Activated T-cell treated with anti-CD3 and anti-CD28 coated beads for 1 hour (primary cell): ENCODE measurements around the gene JADE1.

Experiments
- DNase-seq: peaks from one replicate; pipeline ENCODE4 v3.0.0-alpha.2; 2020; ENCODE audit warnings: low read depth

Gene JADE1

GRCh38 chr4:128844931-128845330 is 35.4 kb downstream of the JADE1 start:
- DNase-seq: no peak

GRCh38 chr4:128846063-128846462 is 36.6 kb downstream of the JADE1 start:
- DNase-seq: no peak

- DNase-seq: no peak
These were observed 37.7 kb downstream of the JADE1 start for GRCh38 chr4:128847082-128847724.

GRCh38 chr4:128848461-128848860 is 39.0 kb downstream of the JADE1 start:
- no peak for DNase-seq

DNA sequence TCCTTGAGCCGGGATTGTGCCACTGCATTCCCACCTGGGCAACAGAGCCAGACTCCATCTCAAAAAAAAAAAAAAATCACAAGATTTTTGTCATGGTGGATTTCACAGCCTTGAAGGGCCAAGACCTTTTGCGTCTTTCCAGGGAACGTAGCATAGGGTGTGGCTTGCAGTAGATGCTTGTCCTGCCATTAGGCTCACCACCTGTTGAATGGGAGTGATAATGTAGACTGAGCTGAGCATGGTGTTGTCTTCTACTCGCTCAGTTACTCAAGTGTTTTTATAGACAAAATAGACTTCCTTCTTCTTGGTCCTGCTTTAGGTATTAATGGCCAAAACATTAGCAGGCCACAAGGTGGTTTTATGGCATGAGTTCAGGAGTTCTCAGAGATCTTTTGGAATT is 40.8 kb downstream of the JADE1 start:
- DNase-seq: no peak

DNA sequence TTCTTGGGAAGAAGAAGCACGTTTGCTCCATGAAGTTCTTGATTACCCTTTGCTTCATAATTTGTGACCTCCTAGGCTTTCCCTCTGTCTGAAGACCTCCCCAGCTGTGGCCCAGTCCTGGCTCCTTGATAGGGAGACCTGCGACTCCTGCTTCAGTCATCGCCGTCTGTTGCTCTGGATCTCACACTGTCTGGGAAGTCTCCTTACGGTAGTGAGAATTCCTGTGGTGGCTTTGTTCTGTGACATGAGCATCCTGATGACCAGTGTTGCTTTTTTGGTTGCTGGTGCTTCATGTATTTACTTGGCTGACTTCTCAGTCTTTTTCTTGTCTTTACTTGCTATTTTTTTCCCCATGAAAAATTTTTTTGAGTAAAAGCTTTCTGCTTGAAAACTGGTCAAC is 44.2 kb downstream of the JADE1 start:
- DNase-seq: no peak

GRCh38 chr4:128854433-128854832 is 44.9 kb downstream of the JADE1 start:
- DNase-seq: no peak

- no peak for DNase-seq
These were observed 46.1 kb downstream of the JADE1 start for GRCh38 chr4:128855621-128856020.

DNA sequence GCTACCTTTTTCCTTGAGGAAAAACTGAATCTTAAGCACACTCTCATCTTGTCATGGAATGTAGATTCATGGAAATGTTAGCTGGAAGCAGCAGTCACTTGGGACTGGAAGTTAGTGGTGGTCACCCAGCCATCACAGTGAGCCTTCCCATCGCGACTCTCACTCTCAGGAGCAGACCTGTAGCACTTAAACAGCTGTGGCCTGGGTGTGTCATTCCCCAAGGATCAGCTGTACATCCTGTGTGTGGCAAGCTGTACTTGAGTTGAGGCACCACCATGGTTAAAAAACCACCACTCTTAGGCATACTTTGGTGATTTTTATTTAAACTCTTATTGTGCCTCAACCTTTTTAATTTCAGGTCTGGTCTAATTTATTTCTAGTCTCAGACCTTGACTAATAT is 46.7 kb downstream of the JADE1 start:
- no peak for DNase-seq

GRCh38 chr4:128858879-128859671 is 49.6 kb downstream of the JADE1 start:
- DNase-seq: no peak

GRCh38 chr4:128859887-128860677 is 50.6 kb downstream of the JADE1 start:
- no peak for DNase-seq

- no peak for DNase-seq
These were observed 52.5 kb downstream of the JADE1 start for GRCh38 chr4:128861856-128862518.

DNA sequence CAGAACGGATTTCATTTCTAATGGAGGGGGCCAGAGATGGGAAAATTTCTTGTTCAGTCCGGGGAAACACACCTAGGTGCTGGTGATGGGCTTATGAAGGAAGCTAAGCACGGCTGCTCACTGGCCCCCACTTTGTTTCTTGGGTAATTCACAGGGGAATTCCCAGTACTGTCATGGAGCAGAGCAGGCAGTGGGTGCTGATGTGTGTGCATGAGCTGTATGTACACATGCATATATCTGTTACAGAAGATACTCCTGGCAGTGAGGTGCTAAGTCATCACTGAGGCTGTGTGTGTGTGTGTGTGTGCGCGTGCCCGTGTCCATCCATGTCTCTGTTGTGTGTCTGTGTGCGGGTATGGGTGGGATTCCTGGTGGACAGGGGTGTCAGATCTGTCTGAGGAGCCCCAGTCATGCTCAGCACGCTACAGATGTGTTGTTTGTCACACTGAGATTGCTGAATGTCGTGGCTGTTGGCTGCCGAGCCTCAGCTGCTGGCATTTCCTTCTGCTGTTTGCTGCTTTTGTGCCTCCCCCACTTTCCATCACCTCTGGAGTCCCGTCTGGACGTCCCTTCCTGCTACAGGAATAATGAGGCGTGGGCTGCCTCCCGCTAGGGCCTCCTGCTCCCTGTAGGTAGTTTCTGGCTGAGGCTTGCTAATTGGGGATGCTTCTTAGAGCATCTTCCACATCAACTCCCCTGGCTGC is 53.3 kb downstream of the JADE1 start:
- DNase-seq: peak; percentile 2

DNA sequence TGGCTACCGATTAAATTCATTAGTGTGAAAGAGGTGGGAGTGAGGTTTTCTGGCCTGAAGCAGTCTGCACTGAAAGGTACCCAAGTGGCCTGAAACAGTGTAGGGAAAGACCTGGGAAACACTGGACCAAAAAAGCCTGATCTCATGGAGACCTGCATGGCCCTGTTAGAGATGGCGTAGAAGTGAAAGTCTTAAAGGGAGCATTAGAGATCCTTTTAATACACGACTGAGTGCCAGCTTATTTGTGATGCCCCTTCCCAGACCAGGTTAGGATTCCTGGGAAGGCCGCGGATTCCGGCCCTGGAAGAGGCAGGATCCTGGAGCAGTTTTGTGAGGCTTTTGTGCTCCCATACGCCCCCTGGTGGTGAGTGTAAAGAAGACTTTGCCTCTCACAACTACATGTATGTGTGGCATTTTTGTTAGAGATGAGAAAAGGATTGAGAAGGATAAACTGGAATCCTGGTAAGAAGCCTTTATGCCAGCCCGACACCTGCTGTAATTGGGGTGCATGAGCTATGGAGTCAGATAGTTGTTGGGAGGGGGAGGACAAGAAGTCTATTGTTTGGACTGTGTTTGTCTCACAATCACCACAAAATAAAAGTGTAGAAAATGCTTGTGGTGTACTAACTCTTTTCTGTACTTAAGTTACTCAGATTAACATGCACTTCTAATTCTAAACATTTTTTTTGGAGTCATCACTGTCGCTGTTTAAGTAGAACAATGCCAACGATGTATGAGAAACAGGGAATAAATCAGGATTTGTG is 54.0 kb downstream of the JADE1 start:
- DNase-seq: peak; percentile 72

GRCh38 chr4:128865132-128865531 is 55.6 kb downstream of the JADE1 start:
- no peak for DNase-seq

DNA sequence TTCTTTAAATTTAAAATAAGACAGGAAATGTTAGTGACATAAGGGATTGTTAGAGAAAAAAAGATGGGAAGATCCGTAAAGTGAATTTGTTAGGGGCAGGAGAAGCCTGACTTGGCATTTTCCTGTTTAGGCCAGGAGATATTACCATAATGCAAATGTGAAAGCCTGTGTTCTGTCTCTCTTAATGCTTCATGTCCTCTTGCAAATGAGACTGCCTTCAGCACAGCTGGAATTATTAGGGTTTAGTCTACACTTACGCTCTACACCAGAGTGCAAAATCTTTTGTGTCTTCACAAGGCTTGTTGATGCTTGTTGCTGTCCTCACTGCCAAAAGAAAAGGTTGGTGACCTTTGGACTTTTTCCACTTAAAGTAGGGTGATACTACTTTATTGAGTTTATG is 56.8 kb downstream of the JADE1 start:
- no peak for DNase-seq

DNA sequence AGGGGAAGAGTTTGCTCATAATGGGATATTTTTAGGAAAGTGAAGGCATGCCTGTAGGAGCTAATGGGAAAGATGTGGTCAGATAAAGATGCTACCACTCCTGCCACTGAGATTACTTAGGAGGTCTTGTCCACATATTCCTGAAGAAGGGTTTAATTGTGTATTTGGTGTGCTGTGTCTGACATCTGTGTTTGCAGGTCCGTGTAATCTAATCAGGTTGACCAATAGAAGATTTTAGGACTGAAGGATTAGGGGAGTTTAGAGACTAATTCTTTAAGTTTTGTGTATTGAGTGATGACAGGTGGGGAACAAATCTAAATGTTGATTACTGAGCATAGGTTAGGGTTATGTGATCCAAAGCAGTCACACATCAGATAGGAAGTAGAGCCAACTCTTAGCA is 57.2 kb downstream of the JADE1 start:
- DNase-seq: no peak

GRCh38 chr4:128868758-128869157 is 59.3 kb downstream of the JADE1 start:
- no peak for DNase-seq

DNA sequence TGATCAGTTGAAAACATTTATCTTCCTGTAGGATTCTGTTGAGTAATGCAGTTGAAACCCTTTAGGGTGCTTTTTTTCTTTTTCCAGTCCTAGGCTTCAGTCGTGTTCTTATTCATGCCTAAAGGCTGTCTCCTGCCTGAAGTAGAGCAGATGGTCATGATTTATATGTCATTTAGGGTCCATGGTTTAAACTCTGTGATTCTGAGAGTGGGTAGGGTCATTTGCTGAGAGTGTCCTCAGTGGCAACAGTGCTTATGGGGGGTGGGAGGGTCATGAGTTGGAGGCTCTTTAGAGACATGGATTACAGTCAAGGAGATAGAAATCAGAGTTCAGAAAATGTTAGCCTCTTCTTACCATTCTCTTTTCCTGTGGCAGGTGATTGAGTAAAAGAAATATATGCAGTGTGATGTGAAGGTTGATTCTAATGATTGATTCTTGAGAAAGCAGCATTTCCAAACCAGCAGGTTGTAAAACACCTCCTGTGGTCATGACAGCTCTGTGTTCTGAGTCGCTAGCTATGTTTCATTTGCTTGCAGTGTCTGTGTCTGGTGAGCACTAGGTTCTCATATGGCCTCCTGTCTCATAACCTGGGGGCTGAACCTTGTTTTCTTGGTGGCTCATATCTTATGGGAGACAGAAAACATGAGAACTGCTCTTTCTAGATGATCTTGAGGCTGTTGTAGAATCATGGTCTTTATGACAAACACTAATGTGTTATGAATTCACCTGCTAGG is 60.4 kb downstream of the JADE1 start:
- DNase-seq: no peak

GRCh38 chr4:128871948-128872347 is 62.4 kb downstream of the JADE1 start:
- no peak for DNase-seq
